Measurements from ENCODE around the gene ADAM11. TPM values are rescaled to one million over a fixed set of nuclear protein-coding genes. Genes with fewer than 3 reads are reported as not detected.

ADAM11 gene
- polyA plus RNA-seq, 1 donor (not counting 4 experiments of a cell fraction or from before 2014, with no cell fraction given): 0.03 TPM

- FAIRE-seq: no peak
- Histone ChIP-seq H3K9me3 (ENCODE audit: control insufficient read depth, low read depth, low read length) (no peaks in the 10 kb centered on the region), H3K4me3 (ENCODE audit: control insufficient read depth in 2 of 3, extremely low read depth in 1 of 3, insufficient read depth in 2 of 3, low read depth in 1 of 3, low read length in 3 of 3) (no peak overlapping the region), H3K27ac (ENCODE audit: control insufficient read depth, insufficient read depth, low read length) (no peak overlapping the region), H4K20me1 (ENCODE audit: control insufficient read depth, extremely low read depth, insufficient read depth, low read length) (no peaks in the 10 kb centered on the region), H3K4me1 (ENCODE audit: control insufficient read depth, extremely low read depth, insufficient read depth, low read length) (no peaks in the 10 kb centered on the region), H3K79me2 (ENCODE audit: control insufficient read depth, insufficient read depth, low read length) (no peaks in the 10 kb centered on the region), H3K36me3 (ENCODE audit: control insufficient read depth in 2 of 2, extremely low read depth in 1 of 2, insufficient read depth in 2 of 2, low read length in 2 of 2) (no peaks in the 10 kb centered on the region), H2AFZ (ENCODE audit: control insufficient read depth, low read length) (no peak overlapping the region), H3K9ac (ENCODE audit: control insufficient read depth, extremely low read depth, insufficient read depth, low read length) (no peak overlapping the region), H3K27me3 (ENCODE audit: control insufficient read depth, extremely low read depth, insufficient read depth, low read length) (peaks cover 35% of the 10 kb centered on the region), H3K9me1 (ENCODE audit: control insufficient read depth, extremely low read depth, insufficient read depth, low read length) (no peaks in the 10 kb centered on the region), H3K4me2 (ENCODE audit: control insufficient read depth, extremely low read depth, insufficient read depth, low read depth, low read length) (no peak overlapping the region)
- DNase-seq (ENCODE audit: low read depth, low spot score): no peak
- TF ChIP-seq EZH2 (IDR thresholded peaks at IDR 0.05; ENCODE audit: low read length) (no peak), CTCF (optimal IDR thresholded peaks at IDR 0.05 in 1 of 3, IDR thresholded peaks at IDR 0.05 in 1 of 3, conservative IDR thresholded peaks at IDR 0.05 in 1 of 3; ENCODE audit: extremely low read depth in 1 of 3, insufficient read depth in 2 of 3, low read length in 3 of 3) (no peak)
- dilution Hi-C loops (cut with MboI; ENCODE audit: extremely low pct_ligation_motif_present, low sequenced_read_pairs): no loop called here
Observed at GRCh38 chr17:44757045-44757917, 1.5 kb upstream of the ADAM11 start.

GRCh38 chr17:44757918-44758413, 822 bp upstream of the ADAM11 start:
- no peak overlapping the region for H3K27ac ChIP-seq (ENCODE audit: control insufficient read depth, insufficient read depth, low read length)
- DNase-seq (ENCODE audit: low read depth, low spot score): no peak
- no peaks in the 10 kb centered on the region for H3K9me1 ChIP-seq (ENCODE audit: control insufficient read depth, extremely low read depth, insufficient read depth, low read length)
- no peaks in the 10 kb centered on the region for H3K4me1 ChIP-seq (ENCODE audit: control insufficient read depth, extremely low read depth, insufficient read depth, low read length)
- H3K9ac ChIP-seq (ENCODE audit: control insufficient read depth, extremely low read depth, insufficient read depth, low read length): no peak overlapping the region
- no peak overlapping the region for H3K4me2 ChIP-seq (ENCODE audit: control insufficient read depth, extremely low read depth, insufficient read depth, low read depth, low read length)
- H3K9me3 ChIP-seq (ENCODE audit: control insufficient read depth, low read depth, low read length): no peaks in the 10 kb centered on the region
- no peaks in the 10 kb centered on the region for H3K79me2 ChIP-seq (ENCODE audit: control insufficient read depth, insufficient read depth, low read length)
- no peak for TF ChIP-seq CTCF (optimal IDR thresholded peaks at IDR 0.05 in 1 of 3, IDR thresholded peaks at IDR 0.05 in 1 of 3, conservative IDR thresholded peaks at IDR 0.05 in 1 of 3; ENCODE audit: extremely low read depth in 1 of 3, insufficient read depth in 2 of 3, low read length in 3 of 3)
- TF ChIP-seq EZH2 (IDR thresholded peaks at IDR 0.05; ENCODE audit: low read length): no peak
- no peak overlapping the region for H2AFZ ChIP-seq (ENCODE audit: control insufficient read depth, low read length)
- H3K4me3 ChIP-seq (ENCODE audit: control insufficient read depth in 2 of 3, extremely low read depth in 1 of 3, insufficient read depth in 2 of 3, low read depth in 1 of 3, low read length in 3 of 3): no peak overlapping the region
- H3K36me3 ChIP-seq (ENCODE audit: control insufficient read depth in 2 of 2, extremely low read depth in 1 of 2, insufficient read depth in 2 of 2, low read length in 2 of 2): no peaks in the 10 kb centered on the region
- dilution Hi-C loops (cut with MboI; ENCODE audit: extremely low pct_ligation_motif_present, low sequenced_read_pairs): no loop called here
- H4K20me1 ChIP-seq (ENCODE audit: control insufficient read depth, extremely low read depth, insufficient read depth, low read length): no peaks in the 10 kb centered on the region
- FAIRE-seq: no peak
- H3K27me3 ChIP-seq (ENCODE audit: control insufficient read depth, extremely low read depth, insufficient read depth, low read length): peaks cover 35% of the 10 kb centered on the region
